Measurements from ENCODE around the gene METTL8. TPM values are rescaled to one million over a fixed set of nuclear protein-coding genes. Genes with fewer than 3 reads are reported as not detected.

METTL8 gene
- total and polyA plus RNA-seq, 2 of the 13 experiments (the other 11 are each of a cell fraction or from before 2014, with no cell fraction given): 18.6 to 68.2 TPM

- Histone ChIP-seq H3K79me2 (ENCODE audit: insufficient read depth, low read length) (peaks cover 26% of the 10 kb centered on the region), H3K9me3 (ENCODE audit: low read length) (no peaks in the 10 kb centered on the region), H2AFZ (ENCODE audit: low read length) (no peak overlapping the region), H3K4me3 (replicated peaks in 1 of 3; ENCODE audit: insufficient read depth in 1 of 3, low read depth in 2 of 3, low read length in 3 of 3) (no peak overlapping the region), H3K27ac (ENCODE audit: extremely low read length, insufficient read depth, low read length) (no peak overlapping the region), H4K20me1 (ENCODE audit: insufficient read depth, low read length) (no peaks in the 10 kb centered on the region; the same call in 1 of the 2 replicates), H3K9ac (ENCODE audit: insufficient read depth, low read depth, low read length) (no peak overlapping the region), H3K4me1 (ENCODE audit: insufficient read depth, low read length) (peaks cover 6% of the 10 kb centered on the region), H3K4me2 (ENCODE audit: low read depth, low read length) (no peak overlapping the region), H3K27me3 (ENCODE audit: control insufficient read depth in 1 of 2, insufficient read depth in 2 of 2, low read length in 2 of 2) (no peaks in the 10 kb centered on the region), H3K36me3 (replicated peaks in 1 of 2; ENCODE audit: control insufficient read depth in 1 of 2, insufficient read depth in 2 of 2, low read length in 2 of 2) (peaks cover 5 to 16% of the 10 kb centered on the region in 2 experiments; a peak in 3 of 5 replicates)
- intact Hi-C loops (cut with micrococcal nuclease; ENCODE audit: unreplicated experiment): no loop called here
- ChIA-PET CTCF (ENCODE audit: low intra/inter-chr PET ratio, low total read pairs) (no interaction called here), POLR2A (interaction anchor here (1.9 kb wide), 1 partner anchor 40 kb away, joined by 4 read pairs; the partner anchor contains the start of genes DCAF17 and METTL8)
- FAIRE-seq (no peak), DNase-seq (ENCODE audit: low spot score) (no peak), ATAC-seq (no peak)
- 97% methylated on average over 1 of the region's 1 CpG for WGBS (ENCODE audit: low lambda C conversion rate)
- in situ Hi-C loops (cut with HindIII; ENCODE audit: extremely low pct_ligation_motif_present, low pct_unique_long_range_greater_than_20kb): no loop called here
- no TSS peak for BruUV-seq (replicated peaks)
- TF ChIP-seq ZNF570 (CRISPR knock-in tag; IDR thresholded peaks at IDR 0.05; ENCODE audit: borderline replicate concordance) (no peak), SKI (IDR thresholded peaks at IDR 0.05; ENCODE audit: partially characterized antibody) (no peak), REXO4 (CRISPR knock-in tag; IDR thresholded peaks at IDR 0.05; ENCODE audit: borderline replicate concordance) (no peak), NFATC3 (CRISPR knock-in tag; IDR thresholded peaks at IDR 0.05) (no peak)
Measured at GRCh38 chr2:171393487-171393886, 40.3 kb downstream of the METTL8 start.

GRCh38 chr2:171391532-171391931 lies 42.3 kb downstream of the METTL8 start:
- no peak overlapping the region for H3K4me2 ChIP-seq (ENCODE audit: low read depth, low read length)
- TF ChIP-seq ZBTB7A (CRISPR knock-in tag; IDR thresholded peaks at IDR 0.05) (no peak), TAF15 (IDR thresholded peaks at IDR 0.05; ENCODE audit: low read depth, low read length, poor library complexity, severe bottlenecking) (no peak), PTBP1 (IDR thresholded peaks at IDR 0.05; ENCODE audit: low read depth, low read length, poor library complexity, severe bottlenecking) (no peak), CHD4 (IDR thresholded peaks at IDR 0.05; ENCODE audit: borderline replicate concordance, low read length) (no peak), IRF1 (CRISPR knock-in tag; IDR thresholded peaks at IDR 0.05; ENCODE audit: low read depth) (no peak), ZNF574 (CRISPR knock-in tag; IDR thresholded peaks at IDR 0.05) (no peak), ZIK1 (CRISPR knock-in tag; IDR thresholded peaks at IDR 0.05; ENCODE audit: borderline replicate concordance, low read depth) (no peak), GLI4 (CRISPR knock-in tag; IDR thresholded peaks at IDR 0.05; ENCODE audit: borderline replicate concordance) (no peak), ZGPAT (CRISPR knock-in tag; IDR thresholded peaks at IDR 0.05) (no peak), CEBPG (CRISPR knock-in tag; IDR thresholded peaks at IDR 0.05) (no peak), TOPORS (CRISPR knock-in tag; IDR thresholded peaks at IDR 0.05) (no peak)

More at GRCh38 chr2:171391532-171391931, 42.3 kb downstream of the METTL8 start:
- Histone ChIP-seq H3K27ac (ENCODE audit: extremely low read length, insufficient read depth, low read length) (no peak overlapping the region), H3K9ac (ENCODE audit: insufficient read depth, low read depth, low read length) (no peak overlapping the region), H3K4me3 (replicated peaks in 1 of 3; ENCODE audit: insufficient read depth in 1 of 3, low read depth in 2 of 3, low read length in 3 of 3) (no peak overlapping the region), H2AFZ (ENCODE audit: low read length) (no peak overlapping the region), H3K9me3 (ENCODE audit: low read length) (no peaks in the 10 kb centered on the region), H3K36me3 (replicated peaks in 1 of 2; ENCODE audit: control insufficient read depth in 1 of 2, insufficient read depth in 2 of 2, low read length in 2 of 2) (peaks cover 9 to 16% of the 10 kb centered on the region in 2 experiments; a peak in 4 of 5 replicates), H4K20me1 (ENCODE audit: insufficient read depth, low read length) (no peaks in the 10 kb centered on the region; the same call in 1 of the 2 replicates), H3K27me3 (ENCODE audit: control insufficient read depth in 1 of 2, insufficient read depth in 2 of 2, low read length in 2 of 2) (no peaks in the 10 kb centered on the region), H3K4me1 (ENCODE audit: insufficient read depth, low read length) (peaks cover 6% of the 10 kb centered on the region), H3K79me2 (ENCODE audit: insufficient read depth, low read length) (peaks cover 10% of the 10 kb centered on the region)
- ChIA-PET POLR2A (no interaction called here), CTCF (ENCODE audit: low intra/inter-chr PET ratio, low total read pairs) (no interaction called here)
- ATAC-seq: no peak
- DNase-seq (ENCODE audit: low spot score): no peak
- 95% methylated on average over 2 of the region's 2 CpGs for WGBS (ENCODE audit: low lambda C conversion rate)
- no peak for FAIRE-seq
- in situ Hi-C loops (cut with HindIII; ENCODE audit: extremely low pct_ligation_motif_present, low pct_unique_long_range_greater_than_20kb) (no loop called here), intact Hi-C loops (cut with micrococcal nuclease; ENCODE audit: unreplicated experiment) (no loop called here)
- BruUV-seq (replicated peaks): no TSS peak

All from HepG2 (cell line).